HG03066 (cell line): ENCODE results near the gene SUMO3.
A peak's percentile ranks its signal among the peaks of the same experiment; 100 is the strongest.

Experiments used
- ATAC-seq: cut with Tn5 transposase; IDR thresholded peaks from one replicate; pipeline ENCODE4 v1.9.1; 2021; ENCODE audit warnings: low read depth; ENCODE audit not compliant: unreplicated experiment

Gene SUMO3

GRCh38 chr21:44817914-44818639 is at the start of gene SUMO3:
SUMO3 (minus strand) TSS chr21:44818062; CDS start chr21:44817968, 94 bp downstream.
- peak; percentile 50 for ATAC-seq

GRCh38 chr21:44867464-44867863 is 49.6 kb upstream of the SUMO3 start:
- no peak for ATAC-seq

DNA sequence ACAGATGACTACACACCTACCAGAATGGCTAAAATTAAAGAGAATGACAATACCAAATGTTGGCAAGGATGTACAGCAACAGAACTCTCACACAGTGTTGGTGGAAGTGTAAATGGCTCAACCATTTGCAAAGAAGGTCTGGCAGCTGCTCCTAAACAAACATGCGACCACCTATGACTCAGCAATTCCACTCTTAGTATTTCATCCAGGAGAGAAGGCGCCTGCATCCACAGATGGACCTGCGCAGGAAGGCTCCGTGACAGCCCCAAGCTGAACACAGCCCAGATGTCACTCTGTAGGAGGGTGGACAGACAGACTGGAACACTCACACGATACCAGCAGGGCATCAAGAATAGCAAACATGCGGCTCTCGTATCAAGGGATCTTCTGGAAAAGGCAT is 48.9 kb upstream of the SUMO3 start:
- no peak for ATAC-seq

DNA sequence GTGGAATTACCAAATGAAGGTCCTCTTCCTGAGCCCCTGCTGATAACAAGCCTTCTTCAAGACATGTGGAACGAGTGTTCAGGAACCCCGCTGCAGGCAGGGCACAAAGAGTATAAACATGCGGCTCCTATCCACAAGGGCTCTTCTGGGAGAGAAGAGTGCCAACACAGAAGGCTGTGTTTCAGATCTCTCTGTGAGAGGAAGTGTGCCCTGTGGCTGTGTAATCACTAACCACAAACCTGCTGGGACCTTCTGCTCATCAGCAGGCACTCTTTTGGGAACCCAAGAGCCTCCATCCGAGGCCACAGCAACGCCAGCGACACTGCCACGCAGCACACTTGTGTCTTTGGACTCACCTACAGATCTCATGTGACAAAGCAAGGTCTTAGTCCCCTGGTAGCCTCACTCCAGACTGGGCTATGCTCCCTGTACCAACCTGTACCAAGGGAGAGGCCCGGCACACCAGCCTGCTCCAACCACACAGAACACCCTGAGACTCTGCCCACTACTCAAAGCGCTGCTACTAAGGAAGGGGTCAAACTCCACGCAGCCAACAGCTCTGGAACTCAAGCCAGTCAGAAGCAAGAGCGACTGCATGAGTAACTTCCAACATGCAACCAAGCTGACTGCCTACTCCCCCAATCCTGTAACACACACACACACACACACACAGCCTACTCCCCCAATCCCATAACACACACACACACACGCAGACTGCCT is 47.9 kb upstream of the SUMO3 start:
- no peak for ATAC-seq

DNA sequence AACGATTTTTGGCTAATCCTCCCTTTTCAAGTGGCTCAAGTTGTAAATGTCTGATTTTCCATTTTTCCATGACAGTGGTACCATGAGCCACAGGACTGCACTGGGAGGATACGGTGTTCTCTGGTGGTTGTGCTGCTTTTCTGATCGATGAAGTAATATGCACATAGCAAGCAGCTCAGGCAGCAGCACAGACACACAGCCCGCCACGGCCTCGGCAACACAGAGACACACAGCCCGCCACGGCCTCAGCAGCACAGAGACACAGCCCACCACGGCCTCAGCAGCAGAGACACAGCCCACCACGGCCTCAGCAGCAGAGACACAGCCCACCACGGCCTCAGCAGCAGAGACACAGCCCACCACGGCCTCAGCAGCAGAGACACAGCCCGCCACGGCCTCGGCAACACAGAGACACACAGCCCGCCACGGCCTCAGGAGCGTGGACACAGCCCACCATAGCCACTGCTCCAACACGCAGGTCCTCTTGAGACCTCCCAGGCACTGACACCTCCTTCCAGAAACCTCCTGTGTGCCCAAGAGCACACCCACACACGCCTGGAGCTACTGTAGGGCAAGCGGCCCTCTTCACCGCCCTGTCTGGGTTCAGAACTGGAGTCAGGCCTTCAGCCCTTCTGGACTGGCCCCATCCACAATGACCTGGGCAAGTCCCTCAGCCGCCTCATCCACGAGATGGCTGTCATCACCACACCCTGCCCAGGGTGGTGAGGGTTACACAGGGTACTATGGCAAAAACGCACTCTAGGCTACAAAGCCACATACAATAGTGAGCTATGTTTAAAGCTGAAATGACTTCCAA is 45.2 kb upstream of the SUMO3 start:
- ATAC-seq: no peak

GRCh38 chr21:44858791-44859190 is 40.9 kb upstream of the SUMO3 start:
- ATAC-seq: no peak

- no peak for ATAC-seq
These were observed 40.4 kb upstream of the SUMO3 start for GRCh38 chr21:44858291-44858690.

DNA sequence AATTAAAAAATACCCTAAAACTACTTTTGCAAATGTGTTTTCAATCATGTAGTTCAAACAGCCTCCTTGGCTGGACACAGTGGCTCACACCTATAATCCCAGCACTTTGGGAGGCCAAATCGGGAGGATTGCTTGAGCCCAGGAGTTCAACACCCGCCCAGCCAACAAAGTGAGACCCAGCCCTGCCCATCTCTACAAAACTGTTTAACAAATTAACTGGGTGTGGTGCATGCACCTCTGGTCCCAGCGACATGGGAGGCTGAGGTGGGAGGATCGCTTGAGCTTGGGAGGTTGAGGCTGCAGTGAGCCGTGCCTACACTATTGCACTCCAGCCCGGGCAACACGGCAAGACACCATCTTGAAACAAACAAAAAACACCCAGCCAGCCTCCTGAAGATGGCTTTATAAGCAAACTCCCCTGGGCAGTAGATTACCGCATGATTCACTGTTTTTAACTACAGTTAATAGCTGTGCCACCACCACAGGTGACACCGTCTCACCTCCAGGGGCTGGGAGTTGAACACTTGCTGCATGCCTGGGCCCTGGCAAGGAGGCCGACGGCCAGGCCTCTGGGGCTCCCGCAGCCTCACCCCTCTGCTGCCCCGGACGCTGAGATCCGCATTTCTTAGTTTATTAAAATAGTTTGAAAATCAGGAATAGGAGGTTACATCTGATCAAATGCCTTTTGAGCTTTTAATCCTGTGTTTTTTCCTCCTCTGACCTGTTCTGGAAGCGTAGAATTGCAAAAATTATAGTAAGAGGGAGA is 39.4 kb upstream of the SUMO3 start:
- no peak for ATAC-seq

DNA sequence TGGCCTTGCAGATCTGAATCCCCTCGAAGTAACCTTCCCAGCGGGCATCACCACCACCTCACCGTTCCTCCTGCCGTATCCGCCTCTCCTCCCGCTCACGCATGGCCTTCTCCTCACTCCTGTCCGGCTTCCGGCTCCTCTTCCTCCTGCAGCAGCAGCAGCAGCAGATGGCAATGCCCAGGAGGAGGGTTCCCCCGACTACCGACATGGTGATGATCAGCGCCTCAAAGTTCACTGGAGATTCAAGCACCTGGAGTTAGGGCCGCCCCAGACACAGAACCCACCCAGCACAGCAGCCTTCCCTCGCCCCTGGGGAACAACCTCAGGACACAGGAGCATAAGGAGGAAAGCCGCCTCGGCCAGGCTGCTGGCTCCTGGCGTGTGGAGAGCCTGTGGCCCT is 38.3 kb upstream of the SUMO3 start:
- ATAC-seq: no peak

- ATAC-seq: no peak
These were observed 37.7 kb upstream of the SUMO3 start for GRCh38 chr21:44855572-44855971.

- ATAC-seq: no peak
These were observed 37.0 kb upstream of the SUMO3 start for GRCh38 chr21:44854664-44855446.

GRCh38 chr21:44854391-44854663 is 36.5 kb upstream of the SUMO3 start:
- no peak for ATAC-seq

DNA sequence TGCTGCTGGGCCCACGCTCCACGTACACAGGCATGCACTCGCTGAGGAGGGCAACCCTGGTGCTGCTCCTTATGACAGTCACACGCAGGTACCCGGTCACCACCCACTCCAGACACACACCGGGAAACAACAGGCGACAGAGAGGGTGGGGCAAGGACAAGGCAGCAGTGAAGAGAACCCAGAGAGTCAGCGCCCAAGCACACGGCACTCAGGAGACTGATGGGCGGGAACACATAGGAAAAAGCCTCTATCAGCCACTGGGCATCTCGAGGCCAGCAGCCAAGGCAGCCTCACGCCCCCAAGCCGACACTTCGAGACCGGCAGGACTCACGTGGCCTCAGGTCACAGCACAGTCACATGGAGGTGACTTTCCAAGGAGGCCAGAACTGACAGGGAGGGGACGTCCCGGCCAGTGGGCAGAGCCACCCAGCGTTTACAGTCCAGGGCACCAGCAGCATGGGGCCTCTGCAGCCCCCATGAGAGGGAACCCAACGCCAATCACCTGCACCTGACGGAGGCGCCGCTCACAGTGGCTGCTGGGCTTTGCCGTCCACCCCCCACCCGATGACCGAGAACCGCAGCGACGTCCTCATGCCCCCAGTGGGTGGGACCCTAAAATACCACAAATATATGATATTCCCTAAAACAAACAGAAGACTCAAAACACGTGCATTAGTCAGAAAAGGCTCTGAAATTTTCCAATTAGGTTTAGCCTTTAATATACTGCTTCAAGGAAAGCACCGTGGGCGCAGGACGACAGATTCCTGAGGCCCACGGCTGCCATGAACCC is 35.9 kb upstream of the SUMO3 start:
- ATAC-seq: no peak

DNA sequence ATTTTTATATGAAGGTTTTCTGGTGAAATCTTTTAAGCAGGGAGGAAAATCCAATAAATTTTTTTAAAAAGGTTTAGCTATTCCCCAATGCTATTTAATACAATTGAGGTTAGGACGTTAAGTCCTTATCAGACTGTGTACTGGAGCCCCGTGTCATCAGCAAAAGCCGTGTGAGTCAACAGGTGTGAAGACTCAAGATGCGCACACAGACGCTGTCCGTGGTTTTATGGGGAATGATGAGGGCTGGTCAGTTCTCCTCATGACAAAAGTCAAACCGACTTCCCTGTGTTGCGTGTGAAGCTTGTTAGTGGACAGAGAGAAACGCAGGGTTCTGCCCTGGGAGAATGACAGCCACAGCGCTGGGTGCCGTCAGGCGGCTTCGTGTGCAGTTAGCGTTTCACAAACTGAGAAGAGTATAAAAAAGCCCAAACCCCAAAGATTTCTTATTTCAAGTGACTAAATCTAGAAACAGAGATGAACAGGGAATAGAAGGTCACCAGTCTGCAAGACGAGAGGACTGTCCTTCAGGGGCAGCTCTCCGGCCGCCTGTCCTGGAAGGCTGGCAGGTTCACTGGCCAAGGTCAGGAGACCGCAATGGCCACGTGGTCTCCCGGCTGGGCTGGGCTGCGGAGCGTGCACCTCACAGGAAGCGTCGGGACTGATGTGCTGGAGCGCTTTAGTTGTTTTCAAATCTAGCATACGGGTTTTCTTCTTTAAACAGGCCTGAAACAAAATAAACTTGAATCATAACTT is 33.2 kb upstream of the SUMO3 start:
- no peak for ATAC-seq

GRCh38 chr21:44850208-44850800 is 32.4 kb upstream of the SUMO3 start:
- ATAC-seq: no peak

DNA sequence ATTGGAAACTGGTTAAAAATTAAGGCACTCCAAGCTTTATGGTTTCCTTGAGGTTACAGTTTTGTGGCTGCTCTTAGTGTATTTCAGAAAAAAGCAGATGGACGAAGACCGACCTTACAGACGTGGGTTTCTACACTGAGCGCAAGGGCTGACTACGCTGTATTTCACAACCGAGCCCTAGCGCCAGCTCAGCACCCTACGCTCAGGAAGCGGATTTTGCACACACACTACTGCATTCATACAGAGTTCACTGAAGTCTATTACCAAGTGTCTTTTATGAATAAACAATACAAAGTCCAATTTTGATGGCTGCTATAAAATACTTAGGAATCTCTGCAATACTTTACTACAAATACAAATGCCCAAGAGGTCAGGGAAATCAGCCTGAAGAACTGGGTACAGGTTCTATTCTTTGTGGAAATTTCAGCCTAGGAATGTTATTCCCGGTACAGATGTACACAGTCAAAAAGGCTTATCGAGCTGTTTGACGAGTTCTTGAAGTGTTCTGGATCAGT is 31.8 kb upstream of the SUMO3 start:
- no peak for ATAC-seq

DNA sequence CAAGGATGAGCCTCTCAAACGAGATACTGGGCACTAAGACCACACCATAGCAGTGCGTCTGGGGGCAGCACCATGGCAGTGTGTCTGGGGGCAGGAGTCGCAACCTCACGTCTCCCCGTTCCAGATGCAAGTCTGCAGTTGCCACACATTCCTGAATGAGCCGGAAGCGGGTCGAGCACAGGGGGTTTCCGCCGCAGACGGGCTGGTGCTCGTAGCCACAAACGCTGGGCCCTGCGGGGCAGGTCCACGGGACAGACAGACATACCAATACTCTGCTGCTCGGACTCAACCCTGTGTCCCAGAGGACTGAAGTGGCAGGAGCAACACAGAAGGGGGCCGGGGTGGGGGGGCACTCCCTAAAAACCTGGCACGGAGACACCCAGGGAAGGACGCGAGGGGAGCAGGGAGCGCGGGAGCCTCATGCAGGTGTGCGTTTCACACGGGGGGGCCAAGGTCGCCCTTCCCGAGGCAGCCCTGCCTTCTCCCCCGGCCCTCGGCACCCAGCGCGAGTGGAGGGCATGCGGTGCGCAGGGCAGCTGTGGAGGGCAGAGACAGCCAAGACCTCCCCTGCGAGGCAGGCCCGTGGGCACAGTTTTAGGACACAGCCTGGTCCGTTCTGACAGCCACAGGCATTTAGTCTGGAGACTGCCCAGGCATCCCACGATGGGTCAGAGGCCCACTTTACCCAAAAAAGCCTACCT is 31.1 kb upstream of the SUMO3 start:
- no peak for ATAC-seq
